ENCODE results near the gene EFCAB12. TPM values are rescaled to one million over a fixed set of nuclear protein-coding genes. Genes with fewer than 3 reads are reported as not detected.

Gene EFCAB12
- total and polyA plus RNA-seq, 2 of the 8 experiments (the other 6 are each of a cell fraction or from before 2014, with no cell fraction given) = 0.60 to 0.99 TPM

DNA sequence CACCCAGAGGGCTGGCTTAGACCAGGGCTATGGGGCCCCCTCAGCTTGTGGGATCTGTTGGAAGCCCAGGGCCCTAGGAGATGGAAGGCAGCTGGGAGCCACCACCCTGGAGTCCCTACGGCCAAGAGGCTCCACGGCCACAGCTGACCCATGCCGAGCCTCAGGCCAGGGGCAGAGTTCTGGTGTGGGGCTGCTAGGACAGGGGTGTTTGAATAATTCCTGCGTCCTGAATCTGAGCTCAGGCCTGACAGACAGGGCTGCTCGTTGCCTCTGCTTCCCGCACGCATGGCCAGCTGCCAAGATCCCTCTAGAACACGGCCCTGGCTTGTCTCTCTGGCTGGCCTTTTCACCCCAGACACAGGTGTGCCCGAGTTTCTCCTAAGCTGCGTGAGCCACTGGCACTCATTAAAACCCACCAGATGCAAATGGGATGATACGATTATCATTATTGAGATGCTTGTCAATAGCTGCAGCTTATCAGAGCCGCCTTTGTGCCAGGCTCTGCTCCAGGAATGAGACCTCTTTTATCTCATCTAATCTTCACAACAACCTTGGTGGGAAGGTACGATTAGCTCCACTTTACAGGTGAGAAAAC is 70.2 kb downstream of the EFCAB12 start (continued):
- TF ChIP-seq, protein P1, sequence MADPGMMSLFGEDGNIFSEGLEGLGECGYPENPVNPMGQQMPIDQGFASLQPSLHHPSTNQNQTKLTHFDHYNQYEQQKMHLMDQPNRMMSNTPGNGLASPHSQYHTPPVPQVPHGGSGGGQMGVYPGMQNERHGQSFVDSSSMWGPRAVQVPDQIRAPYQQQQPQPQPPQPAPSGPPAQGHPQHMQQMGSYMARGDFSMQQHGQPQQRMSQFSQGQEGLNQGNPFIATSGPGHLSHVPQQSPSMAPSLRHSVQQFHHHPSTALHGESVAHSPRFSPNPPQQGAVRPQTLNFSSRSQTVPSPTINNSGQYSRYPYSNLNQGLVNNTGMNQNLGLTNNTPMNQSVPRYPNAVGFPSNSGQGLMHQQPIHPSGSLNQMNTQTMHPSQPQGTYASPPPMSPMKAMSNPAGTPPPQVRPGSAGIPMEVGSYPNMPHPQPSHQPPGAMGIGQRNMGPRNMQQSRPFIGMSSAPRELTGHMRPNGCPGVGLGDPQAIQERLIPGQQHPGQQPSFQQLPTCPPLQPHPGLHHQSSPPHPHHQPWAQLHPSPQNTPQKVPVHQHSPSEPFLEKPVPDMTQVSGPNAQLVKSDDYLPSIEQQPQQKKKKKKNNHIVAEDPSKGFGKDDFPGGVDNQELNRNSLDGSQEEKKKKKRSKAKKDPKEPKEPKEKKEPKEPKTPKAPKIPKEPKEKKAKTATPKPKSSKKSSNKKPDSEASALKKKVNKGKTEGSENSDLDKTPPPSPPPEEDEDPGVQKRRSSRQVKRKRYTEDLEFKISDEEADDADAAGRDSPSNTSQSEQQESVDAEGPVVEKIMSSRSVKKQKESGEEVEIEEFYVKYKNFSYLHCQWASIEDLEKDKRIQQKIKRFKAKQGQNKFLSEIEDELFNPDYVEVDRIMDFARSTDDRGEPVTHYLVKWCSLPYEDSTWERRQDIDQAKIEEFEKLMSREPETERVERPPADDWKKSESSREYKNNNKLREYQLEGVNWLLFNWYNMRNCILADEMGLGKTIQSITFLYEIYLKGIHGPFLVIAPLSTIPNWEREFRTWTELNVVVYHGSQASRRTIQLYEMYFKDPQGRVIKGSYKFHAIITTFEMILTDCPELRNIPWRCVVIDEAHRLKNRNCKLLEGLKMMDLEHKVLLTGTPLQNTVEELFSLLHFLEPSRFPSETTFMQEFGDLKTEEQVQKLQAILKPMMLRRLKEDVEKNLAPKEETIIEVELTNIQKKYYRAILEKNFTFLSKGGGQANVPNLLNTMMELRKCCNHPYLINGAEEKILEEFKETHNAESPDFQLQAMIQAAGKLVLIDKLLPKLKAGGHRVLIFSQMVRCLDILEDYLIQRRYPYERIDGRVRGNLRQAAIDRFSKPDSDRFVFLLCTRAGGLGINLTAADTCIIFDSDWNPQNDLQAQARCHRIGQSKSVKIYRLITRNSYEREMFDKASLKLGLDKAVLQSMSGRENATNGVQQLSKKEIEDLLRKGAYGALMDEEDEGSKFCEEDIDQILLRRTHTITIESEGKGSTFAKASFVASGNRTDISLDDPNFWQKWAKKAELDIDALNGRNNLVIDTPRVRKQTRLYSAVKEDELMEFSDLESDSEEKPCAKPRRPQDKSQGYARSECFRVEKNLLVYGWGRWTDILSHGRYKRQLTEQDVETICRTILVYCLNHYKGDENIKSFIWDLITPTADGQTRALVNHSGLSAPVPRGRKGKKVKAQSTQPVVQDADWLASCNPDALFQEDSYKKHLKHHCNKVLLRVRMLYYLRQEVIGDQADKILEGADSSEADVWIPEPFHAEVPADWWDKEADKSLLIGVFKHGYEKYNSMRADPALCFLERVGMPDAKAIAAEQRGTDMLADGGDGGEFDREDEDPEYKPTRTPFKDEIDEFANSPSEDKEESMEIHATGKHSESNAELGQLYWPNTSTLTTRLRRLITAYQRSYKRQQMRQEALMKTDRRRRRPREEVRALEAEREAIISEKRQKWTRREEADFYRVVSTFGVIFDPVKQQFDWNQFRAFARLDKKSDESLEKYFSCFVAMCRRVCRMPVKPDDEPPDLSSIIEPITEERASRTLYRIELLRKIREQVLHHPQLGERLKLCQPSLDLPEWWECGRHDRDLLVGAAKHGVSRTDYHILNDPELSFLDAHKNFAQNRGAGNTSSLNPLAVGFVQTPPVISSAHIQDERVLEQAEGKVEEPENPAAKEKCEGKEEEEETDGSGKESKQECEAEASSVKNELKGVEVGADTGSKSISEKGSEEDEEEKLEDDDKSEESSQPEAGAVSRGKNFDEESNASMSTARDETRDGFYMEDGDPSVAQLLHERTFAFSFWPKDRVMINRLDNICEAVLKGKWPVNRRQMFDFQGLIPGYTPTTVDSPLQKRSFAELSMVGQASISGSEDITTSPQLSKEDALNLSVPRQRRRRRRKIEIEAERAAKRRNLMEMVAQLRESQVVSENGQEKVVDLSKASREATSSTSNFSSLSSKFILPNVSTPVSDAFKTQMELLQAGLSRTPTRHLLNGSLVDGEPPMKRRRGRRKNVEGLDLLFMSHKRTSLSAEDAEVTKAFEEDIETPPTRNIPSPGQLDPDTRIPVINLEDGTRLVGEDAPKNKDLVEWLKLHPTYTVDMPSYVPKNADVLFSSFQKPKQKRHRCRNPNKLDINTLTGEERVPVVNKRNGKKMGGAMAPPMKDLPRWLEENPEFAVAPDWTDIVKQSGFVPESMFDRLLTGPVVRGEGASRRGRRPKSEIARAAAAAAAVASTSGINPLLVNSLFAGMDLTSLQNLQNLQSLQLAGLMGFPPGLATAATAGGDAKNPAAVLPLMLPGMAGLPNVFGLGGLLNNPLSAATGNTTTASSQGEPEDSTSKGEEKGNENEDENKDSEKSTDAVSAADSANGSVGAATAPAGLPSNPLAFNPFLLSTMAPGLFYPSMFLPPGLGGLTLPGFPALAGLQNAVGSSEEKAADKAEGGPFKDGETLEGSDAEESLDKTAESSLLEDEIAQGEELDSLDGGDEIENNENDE (IDR thresholded peaks at IDR 0.05; ENCODE audit: insufficient replicate concordance, low read length) = no peak
- TF ChIP-seq SP2 (IDR thresholded peaks at IDR 0.05; ENCODE audit: low read length) (no peak), CHD1 (IDR thresholded peaks at IDR 0.05; ENCODE audit: low read depth, low read length) (no peak), CBX5 (IDR thresholded peaks at IDR 0.05; ENCODE audit: low read depth, low read length) (no peak)

Measured in H1 (cell line).